ENCODE data around the gene CDC6.

Gene CDC6

DNA sequence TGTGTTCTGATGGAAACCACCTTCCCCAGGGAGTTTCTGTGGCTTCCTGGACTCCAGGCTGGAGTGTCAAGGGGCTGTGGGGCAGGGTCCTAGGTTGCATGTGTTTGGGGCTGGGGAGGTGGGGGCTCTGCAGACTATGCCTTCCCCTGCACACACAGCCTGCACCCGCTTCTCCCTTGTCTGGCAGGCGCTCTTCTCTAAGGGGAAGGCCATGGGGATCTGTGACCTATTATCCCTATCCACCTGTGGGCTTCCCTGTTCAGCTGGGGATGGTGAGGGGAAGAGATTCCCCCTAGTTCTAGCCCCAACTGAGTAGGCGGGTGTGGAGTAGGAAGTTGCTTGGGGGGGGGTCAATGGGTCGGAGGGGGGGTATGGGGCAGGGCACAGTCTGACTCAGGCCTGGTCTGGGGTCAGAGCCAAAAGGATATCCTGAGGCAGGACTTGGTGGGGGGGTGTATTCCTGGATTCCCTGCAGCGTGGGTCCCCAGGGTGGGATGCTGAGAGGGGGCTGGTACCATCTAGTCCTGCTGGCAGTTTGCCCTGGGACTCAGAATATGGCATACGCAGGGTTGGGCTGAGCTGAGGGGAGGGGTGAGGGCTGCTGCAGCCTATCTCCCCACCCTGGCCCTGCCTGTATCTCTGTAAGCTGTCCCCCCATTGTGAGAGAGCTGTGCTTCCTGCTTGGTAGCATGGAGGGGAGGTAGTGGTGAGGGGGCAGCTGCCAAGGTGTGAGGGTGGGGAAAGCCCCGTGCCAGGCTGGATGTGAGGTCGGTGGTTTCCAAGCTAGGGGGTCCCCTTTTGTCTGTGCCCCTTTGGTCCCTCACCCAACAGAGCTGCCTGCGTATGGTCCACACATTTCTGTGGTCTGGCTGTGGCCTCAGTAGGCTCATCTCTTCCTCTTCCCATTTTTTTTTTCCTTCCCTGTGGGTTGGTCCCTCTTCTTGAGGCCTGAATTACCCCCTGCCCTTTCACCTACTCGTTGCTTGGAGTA is 36.0 kb downstream of the CDC6 start:
- WGBS, 2 experiments: 83 to 88% methylated on average over 10 of the region's 10 CpGs
- H3K36me3 ChIP-seq (ENCODE audit: control insufficient read depth, insufficient read depth, low read length): no peaks in the 10 kb centered on the region
- H3K4me1 ChIP-seq (ENCODE audit: control insufficient read depth, insufficient read depth, low read length): peaks cover 29% of the 10 kb centered on the region
- H3K27me3 ChIP-seq (ENCODE audit: control insufficient read depth, insufficient read depth, low read length, poor library complexity, severe bottlenecking): peaks cover 7% of the 10 kb centered on the region
- peak overlapping the region; percentile 47 for H3K27ac ChIP-seq (ENCODE audit: insufficient read depth, low read depth, low read length, poor library complexity, severe bottlenecking)
- H3K4me3 ChIP-seq (ENCODE audit: insufficient read depth, low read depth, low read length): no peak overlapping the region
- H3K9me3 ChIP-seq (ENCODE audit: control insufficient read depth, low read length): no peaks in the 10 kb centered on the region

DNA sequence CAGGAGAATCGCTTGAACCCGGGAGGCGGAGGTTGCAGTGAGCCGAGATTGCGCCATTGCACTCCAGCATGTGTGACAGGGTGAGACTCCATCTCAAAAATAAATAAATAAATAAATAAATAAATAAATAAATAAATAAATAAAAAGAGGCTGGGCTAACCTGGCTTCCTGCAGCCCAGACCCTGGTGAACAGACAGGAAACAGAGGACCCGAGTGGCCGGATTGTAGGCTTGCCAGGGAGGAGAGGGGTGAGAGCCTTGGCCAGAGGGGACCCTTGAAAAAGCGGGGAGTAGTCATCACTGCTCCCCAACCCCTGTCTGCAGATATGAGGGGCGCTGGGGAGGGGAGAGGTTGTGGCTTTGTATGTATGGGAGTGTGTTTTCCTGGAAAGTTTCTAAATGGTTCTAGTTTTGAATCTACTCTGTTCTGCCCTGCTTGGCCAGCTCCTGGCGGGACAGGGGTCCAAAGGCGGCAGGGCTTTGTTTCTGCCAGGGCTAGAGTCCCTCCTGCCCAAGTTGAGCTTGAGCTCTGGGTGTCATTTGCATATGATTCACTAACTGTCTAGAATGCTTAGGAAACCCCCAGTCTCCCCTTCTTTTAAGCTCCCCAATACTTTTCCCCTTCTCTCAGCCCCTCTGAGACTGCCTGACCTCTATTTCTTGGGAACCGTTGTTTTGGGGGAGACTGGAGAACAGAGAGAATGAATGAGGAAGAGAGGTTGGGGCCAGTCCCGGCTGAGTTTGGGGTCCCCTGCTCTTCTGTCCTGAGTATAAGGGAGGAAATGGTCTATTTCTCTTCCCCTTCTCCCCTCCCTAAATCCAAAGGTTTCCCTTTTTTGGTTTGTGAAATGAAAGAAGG is 37.7 kb downstream of the CDC6 start:
- 92 to 94% methylated on average over 12 of the region's 13 CpGs for WGBS, 2 experiments
- Histone ChIP-seq H3K27ac (ENCODE audit: insufficient read depth, low read depth, low read length, poor library complexity, severe bottlenecking) (no peak overlapping the region), H3K36me3 (ENCODE audit: control insufficient read depth, insufficient read depth, low read length) (no peaks in the 10 kb centered on the region), H3K9me3 (ENCODE audit: control insufficient read depth, low read length) (no peaks in the 10 kb centered on the region), H3K4me1 (ENCODE audit: control insufficient read depth, insufficient read depth, low read length) (peaks cover 17% of the 10 kb centered on the region), H3K27me3 (ENCODE audit: control insufficient read depth, insufficient read depth, low read length, poor library complexity, severe bottlenecking) (no peaks in the 10 kb centered on the region), H3K4me3 (ENCODE audit: insufficient read depth, low read depth, low read length) (no peak overlapping the region)

DNA sequence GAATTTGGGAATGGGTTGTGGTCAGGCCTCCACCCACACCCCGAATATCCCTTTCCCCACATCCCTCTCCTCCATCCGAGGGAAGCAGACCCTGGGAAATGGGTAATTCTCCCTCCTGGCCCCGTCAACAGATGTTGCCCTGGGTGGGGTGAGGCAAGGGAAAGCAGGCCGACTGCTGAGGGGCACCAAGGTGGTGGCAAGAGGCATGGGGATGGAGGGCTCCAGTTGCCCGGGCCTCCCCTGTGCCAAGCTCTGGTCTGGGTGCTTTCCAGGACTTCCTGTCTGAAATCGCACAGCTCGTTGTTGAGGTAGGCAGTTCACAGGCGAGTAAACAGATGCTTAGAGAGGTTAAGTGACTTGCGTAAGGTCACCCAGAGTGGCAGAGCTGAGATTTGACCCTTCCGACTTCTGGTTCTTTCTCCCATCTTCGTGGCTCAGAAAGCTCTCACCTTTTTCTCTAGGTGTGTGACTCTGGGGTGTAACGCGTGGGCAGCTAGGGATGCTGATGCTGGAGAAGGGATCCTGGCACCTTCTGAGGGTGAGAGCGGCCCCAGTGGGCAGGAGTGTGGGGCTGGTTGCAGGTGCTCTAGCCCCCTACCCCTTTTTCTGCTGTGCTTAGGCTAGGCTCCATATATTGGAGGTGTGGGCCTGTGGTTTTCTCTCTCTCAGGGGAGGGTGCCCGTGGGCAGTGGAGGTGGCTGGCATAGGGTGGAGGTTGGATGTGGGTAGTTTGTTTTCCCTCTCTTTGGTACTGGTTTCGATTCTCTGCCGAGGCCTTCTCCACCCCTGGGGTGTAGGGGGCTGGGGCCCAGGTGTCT is 38.5 kb downstream of the CDC6 start:
- no peaks in the 10 kb centered on the region for H3K36me3 ChIP-seq (ENCODE audit: control insufficient read depth, insufficient read depth, low read length)
- no peaks in the 10 kb centered on the region for H3K9me3 ChIP-seq (ENCODE audit: control insufficient read depth, low read length)
- WGBS, 2 experiments: 90 to 91% methylated on average over 16 of the region's 17 CpGs
- no peak overlapping the region for H3K4me3 ChIP-seq (ENCODE audit: insufficient read depth, low read depth, low read length)
- peaks cover 8% of the 10 kb centered on the region for H3K4me1 ChIP-seq (ENCODE audit: control insufficient read depth, insufficient read depth, low read length)
- no peaks in the 10 kb centered on the region for H3K27me3 ChIP-seq (ENCODE audit: control insufficient read depth, insufficient read depth, low read length, poor library complexity, severe bottlenecking)
- H3K27ac ChIP-seq (ENCODE audit: insufficient read depth, low read depth, low read length, poor library complexity, severe bottlenecking): no peak overlapping the region

DNA sequence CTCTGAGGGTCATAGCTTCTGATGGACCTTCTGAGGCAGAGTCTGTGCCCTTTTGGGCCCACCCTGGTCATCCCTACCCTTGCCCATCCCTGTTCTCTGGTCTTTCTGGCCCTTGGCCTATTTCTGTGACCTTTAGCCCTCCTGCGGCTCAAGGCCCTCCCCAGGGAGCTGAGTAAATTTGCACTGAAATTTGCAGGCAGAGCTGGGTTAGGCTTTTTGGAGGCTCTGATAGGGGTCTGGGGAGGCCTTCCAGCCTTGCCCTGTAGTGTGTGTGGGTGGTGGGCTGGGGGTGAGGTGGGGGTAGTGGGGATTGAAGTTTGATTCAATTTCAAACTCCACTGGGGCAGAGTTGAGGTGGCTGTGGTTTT is 39.1 kb downstream of the CDC6 start:
- Histone ChIP-seq H3K4me3 (ENCODE audit: insufficient read depth, low read depth, low read length) (no peak overlapping the region), H3K27ac (ENCODE audit: insufficient read depth, low read depth, low read length, poor library complexity, severe bottlenecking) (no peak overlapping the region), H3K27me3 (ENCODE audit: control insufficient read depth, insufficient read depth, low read length, poor library complexity, severe bottlenecking) (no peaks in the 10 kb centered on the region), H3K9me3 (ENCODE audit: control insufficient read depth, low read length) (no peaks in the 10 kb centered on the region), H3K36me3 (ENCODE audit: control insufficient read depth, insufficient read depth, low read length) (no peaks in the 10 kb centered on the region), H3K4me1 (ENCODE audit: control insufficient read depth, insufficient read depth, low read length) (peaks cover 3% of the 10 kb centered on the region)
- 79 to 84% methylated on average over 1 of the region's 1 CpG for WGBS, 2 experiments

DNA sequence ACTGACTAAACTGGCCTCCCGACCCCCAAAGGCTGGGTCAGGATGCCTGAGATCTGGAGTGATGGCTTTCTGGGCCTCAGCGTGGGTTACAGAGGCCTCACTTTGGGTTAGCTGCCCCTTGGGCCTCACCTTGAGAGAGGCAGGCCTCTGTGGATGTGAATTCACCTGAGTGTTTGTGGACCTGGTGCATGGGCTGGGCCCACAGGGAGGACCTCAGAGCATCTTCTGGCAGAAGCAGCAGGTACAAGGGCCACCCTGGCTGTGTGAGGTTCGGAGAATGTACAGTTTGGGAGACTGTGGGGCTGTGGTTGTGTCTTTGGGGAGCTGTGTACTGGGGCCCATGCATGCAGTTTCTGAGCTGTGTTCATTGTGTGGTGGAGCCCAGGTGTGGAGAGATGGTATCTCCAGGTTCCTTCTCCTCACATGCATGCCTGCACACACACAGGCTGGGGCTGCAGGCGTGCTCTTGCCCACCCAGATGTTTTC is 39.6 kb downstream of the CDC6 start:
- no peaks in the 10 kb centered on the region for H3K36me3 ChIP-seq (ENCODE audit: control insufficient read depth, insufficient read depth, low read length)
- H3K4me3 ChIP-seq (ENCODE audit: insufficient read depth, low read depth, low read length): no peak overlapping the region
- WGBS, 2 experiments: 92 to 94% methylated on average over 4 of the region's 4 CpGs
- no peaks in the 10 kb centered on the region for H3K4me1 ChIP-seq (ENCODE audit: control insufficient read depth, insufficient read depth, low read length)
- no peak overlapping the region for H3K27ac ChIP-seq (ENCODE audit: insufficient read depth, low read depth, low read length, poor library complexity, severe bottlenecking)
- no peaks in the 10 kb centered on the region for H3K27me3 ChIP-seq (ENCODE audit: control insufficient read depth, insufficient read depth, low read length, poor library complexity, severe bottlenecking)
- H3K9me3 ChIP-seq (ENCODE audit: control insufficient read depth, low read length): no peaks in the 10 kb centered on the region

DNA sequence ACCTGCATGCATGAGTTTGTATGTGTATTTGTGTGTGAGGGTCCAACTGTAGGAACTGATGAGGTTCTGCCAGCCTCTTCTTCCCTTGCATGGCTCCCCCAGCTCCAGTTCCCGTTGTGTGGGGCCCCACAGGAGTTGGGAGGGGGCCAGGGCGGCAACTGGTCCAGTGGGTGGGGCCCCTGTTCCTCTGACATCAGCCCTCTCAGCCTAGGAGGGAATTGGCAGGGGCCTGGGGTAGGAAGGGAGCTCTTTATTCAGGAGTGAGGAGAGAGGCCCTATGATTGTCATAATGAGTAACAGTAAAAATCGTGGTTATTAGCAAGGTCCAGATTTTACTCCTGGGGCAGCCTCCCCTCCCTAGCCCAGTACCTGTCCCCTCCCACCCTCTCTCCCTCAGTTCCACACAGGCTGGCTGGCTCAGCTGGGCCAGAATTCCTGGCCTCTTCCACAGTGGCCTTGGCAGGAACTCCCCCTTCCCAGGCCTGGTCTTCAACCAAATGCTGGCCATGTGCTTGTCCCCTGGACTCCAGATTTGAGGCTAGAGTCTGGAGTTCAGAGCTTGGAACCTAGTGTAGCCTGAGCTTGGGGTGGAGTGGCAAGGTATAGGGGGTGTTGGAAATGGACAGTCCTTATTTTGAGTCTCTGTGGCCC is 40.2 kb downstream of the CDC6 start:
- Histone ChIP-seq H3K27ac (ENCODE audit: insufficient read depth, low read depth, low read length, poor library complexity, severe bottlenecking) (no peak overlapping the region), H3K9me3 (ENCODE audit: control insufficient read depth, low read length) (no peaks in the 10 kb centered on the region), H3K36me3 (ENCODE audit: control insufficient read depth, insufficient read depth, low read length) (no peaks in the 10 kb centered on the region), H3K4me1 (ENCODE audit: control insufficient read depth, insufficient read depth, low read length) (no peaks in the 10 kb centered on the region), H3K4me3 (ENCODE audit: insufficient read depth, low read depth, low read length) (no peak overlapping the region), H3K27me3 (ENCODE audit: control insufficient read depth, insufficient read depth, low read length, poor library complexity, severe bottlenecking) (no peaks in the 10 kb centered on the region)
- WGBS, 2 experiments: 79 to 81% methylated on average over 3 of the region's 3 CpGs

DNA sequence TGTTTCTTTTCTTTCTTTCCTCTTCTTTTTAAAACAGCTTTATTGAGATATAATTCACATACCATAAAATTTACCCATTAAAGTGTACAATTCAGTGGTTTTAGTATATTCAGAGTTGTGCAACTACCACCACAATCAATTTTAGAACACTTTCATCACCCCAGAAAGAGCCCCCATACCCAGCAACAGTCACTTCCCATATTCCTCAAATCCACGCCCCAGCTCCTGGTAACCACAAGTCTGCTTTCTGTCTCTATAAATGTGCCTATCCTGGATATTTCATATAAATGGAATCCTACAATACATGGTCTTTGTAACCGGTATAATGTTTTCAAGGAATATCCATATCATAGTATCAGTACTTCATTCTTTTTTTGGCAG is 40.7 kb downstream of the CDC6 start:
- no peaks in the 10 kb centered on the region for H3K36me3 ChIP-seq (ENCODE audit: control insufficient read depth, insufficient read depth, low read length)
- no peak overlapping the region for H3K27ac ChIP-seq (ENCODE audit: insufficient read depth, low read depth, low read length, poor library complexity, severe bottlenecking)
- 93 to 100% methylated on average over 1 to 2 of the region's 2 CpGs for WGBS, 2 experiments
- H3K27me3 ChIP-seq (ENCODE audit: control insufficient read depth, insufficient read depth, low read length, poor library complexity, severe bottlenecking): no peaks in the 10 kb centered on the region
- H3K9me3 ChIP-seq (ENCODE audit: control insufficient read depth, low read length): no peaks in the 10 kb centered on the region
- no peak overlapping the region for H3K4me3 ChIP-seq (ENCODE audit: insufficient read depth, low read depth, low read length)
- H3K4me1 ChIP-seq (ENCODE audit: control insufficient read depth, insufficient read depth, low read length): no peaks in the 10 kb centered on the region

DNA sequence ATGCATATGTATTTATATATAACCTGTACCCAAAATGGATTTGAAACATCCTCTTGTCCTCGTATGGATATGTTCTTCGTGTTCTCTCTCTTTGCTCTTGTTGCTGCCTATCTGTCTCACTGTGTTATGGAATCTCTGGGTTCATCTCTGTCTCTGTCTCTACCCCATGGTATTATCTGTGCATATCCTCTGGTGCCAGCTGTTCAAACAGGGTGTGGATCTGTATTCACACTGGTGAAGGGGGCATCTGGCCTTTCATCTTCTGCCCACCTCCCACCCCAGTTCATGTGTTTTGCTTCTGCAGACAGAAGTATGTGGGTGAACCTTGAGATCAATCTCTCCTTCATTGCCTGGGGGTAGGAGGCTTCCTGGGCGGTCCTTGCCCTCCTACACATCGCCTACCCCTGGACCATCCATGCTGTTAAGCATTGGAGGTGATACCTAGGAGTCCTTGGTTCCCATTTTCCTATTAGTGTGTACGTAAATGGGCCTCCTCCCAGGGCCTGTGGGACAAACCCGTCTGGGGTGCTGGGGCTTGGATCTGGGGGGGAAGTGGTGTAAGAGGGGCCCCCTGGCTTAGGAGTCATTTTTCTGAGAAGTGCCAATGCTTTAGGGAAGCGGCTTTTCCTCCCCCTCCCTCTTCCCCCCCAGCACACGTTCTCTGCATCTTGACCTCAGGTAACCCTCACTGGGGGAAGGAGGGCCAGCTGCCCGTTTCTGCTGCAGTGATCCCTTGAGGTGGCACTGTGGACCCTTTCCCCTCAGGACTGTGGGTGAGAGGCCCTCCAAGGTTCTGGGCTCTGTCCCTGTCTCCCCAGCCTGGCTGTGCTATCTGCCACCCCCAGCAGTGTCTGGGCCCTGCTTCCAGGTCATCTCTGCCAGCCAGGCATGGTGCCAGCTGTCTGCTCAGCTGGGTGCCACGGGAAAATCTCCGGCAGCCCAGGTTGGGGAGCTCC is 42.4 kb downstream of the CDC6 start:
- H3K27me3 ChIP-seq (ENCODE audit: control insufficient read depth, insufficient read depth, low read length, poor library complexity, severe bottlenecking): no peaks in the 10 kb centered on the region
- no peaks in the 10 kb centered on the region for H3K36me3 ChIP-seq (ENCODE audit: control insufficient read depth, insufficient read depth, low read length)
- peaks cover 4% of the 10 kb centered on the region for H3K4me1 ChIP-seq (ENCODE audit: control insufficient read depth, insufficient read depth, low read length)
- H3K4me3 ChIP-seq (ENCODE audit: insufficient read depth, low read depth, low read length): no peak overlapping the region
- H3K9me3 ChIP-seq (ENCODE audit: control insufficient read depth, low read length): no peaks in the 10 kb centered on the region
- H3K27ac ChIP-seq (ENCODE audit: insufficient read depth, low read depth, low read length, poor library complexity, severe bottlenecking): no peak overlapping the region
- WGBS, 2 experiments: 78 to 80% methylated on average over 11 of the region's 11 CpGs

Measured in ectodermal cell (in vitro differentiated cells).